ENCODE data around the gene COPS8. TPM values are rescaled to one million over a fixed set of nuclear protein-coding genes. Genes with fewer than 3 reads are reported as not detected.

The COPS8 gene
- total RNA-seq, 1 experiment from 2014 or later = 87.4 TPM

GRCh38 chr2:237136824-237137223 is 51.1 kb downstream of the COPS8 start:
- TF ChIP-seq CTCF (conservative IDR thresholded peaks at IDR 0.05; ENCODE audit: low read depth, low read length) (no peak), EZH2 (IDR thresholded peaks at IDR 0.05; ENCODE audit: borderline replicate concordance, low read depth, low read length, poor library complexity, severe bottlenecking) (no peak)
- POLR2A ChIA-PET (ENCODE audit: low non-redundant PET) = no interaction called here
- CTCF ChIA-PET = no interaction called here
- Histone ChIP-seq H3K27ac (ENCODE audit: low read depth, low read length, poor library complexity, severe bottlenecking) (no peak overlapping the region), H3K36me3 (ENCODE audit: insufficient read depth, low read length, poor library complexity, severe bottlenecking) (no peaks in the 10 kb centered on the region), H3K4me1 (ENCODE audit: insufficient read depth, low read length, poor library complexity, severe bottlenecking) (no peaks in the 10 kb centered on the region), H3K4me3 (ENCODE audit: low read depth, low read length, poor library complexity, severe bottlenecking) (no peak overlapping the region), H3K27me3 (replicated peaks; ENCODE audit: insufficient read depth, low read depth, low read length, poor library complexity) (no peaks in the 10 kb centered on the region), H3K9me3 (ENCODE audit: low read depth, low read length, poor library complexity, severe bottlenecking) (no peaks in the 10 kb centered on the region)
- DNase-seq (ENCODE audit: low spot score) = no peak
- BruUV-seq (replicated peaks) = no TSS peak
- intact Hi-C loops (cut with micrococcal nuclease; ENCODE audit: unreplicated experiment) = no loop called here

- DNase-seq (ENCODE audit: low spot score) = no peak
- BruUV-seq (replicated peaks) = no TSS peak
Observed at GRCh38 chr2:237137626-237138323, 52.1 kb downstream of the COPS8 start.

GRCh38 chr2:237139123-237139675 is 53.5 kb downstream of the COPS8 start:
- Histone ChIP-seq H3K4me3 (ENCODE audit: low read depth, low read length, poor library complexity, severe bottlenecking) (no peak overlapping the region), H3K27ac (ENCODE audit: low read depth, low read length, poor library complexity, severe bottlenecking) (no peak overlapping the region), H3K9me3 (ENCODE audit: low read depth, low read length, poor library complexity, severe bottlenecking) (no peaks in the 10 kb centered on the region), H3K4me1 (ENCODE audit: insufficient read depth, low read length, poor library complexity, severe bottlenecking) (no peaks in the 10 kb centered on the region), H3K36me3 (ENCODE audit: insufficient read depth, low read length, poor library complexity, severe bottlenecking) (no peaks in the 10 kb centered on the region), H3K27me3 (replicated peaks; ENCODE audit: insufficient read depth, low read depth, low read length, poor library complexity) (peaks cover 12% of the 10 kb centered on the region)
- no peak for TF ChIP-seq EZH2 (IDR thresholded peaks at IDR 0.05; ENCODE audit: borderline replicate concordance, low read depth, low read length, poor library complexity, severe bottlenecking)
- TF ChIP-seq CTCF (conservative IDR thresholded peaks at IDR 0.05; ENCODE audit: low read depth, low read length) = no peak
- ChIA-PET POLR2A (ENCODE audit: low non-redundant PET) (no interaction called here), CTCF (no interaction called here)
- DNase-seq (ENCODE audit: low spot score) = no peak
- no TSS peak for BruUV-seq (replicated peaks)
- intact Hi-C loops (cut with micrococcal nuclease; ENCODE audit: unreplicated experiment) = no loop called here

More at GRCh38 chr2:237137626-237138323, 52.1 kb downstream of the COPS8 start:
- Histone ChIP-seq H3K9me3 (ENCODE audit: low read depth, low read length, poor library complexity, severe bottlenecking) (no peaks in the 10 kb centered on the region), H3K4me1 (ENCODE audit: insufficient read depth, low read length, poor library complexity, severe bottlenecking) (no peaks in the 10 kb centered on the region), H3K36me3 (ENCODE audit: insufficient read depth, low read length, poor library complexity, severe bottlenecking) (no peaks in the 10 kb centered on the region), H3K4me3 (ENCODE audit: low read depth, low read length, poor library complexity, severe bottlenecking) (no peak overlapping the region), H3K27me3 (replicated peaks; ENCODE audit: insufficient read depth, low read depth, low read length, poor library complexity) (peaks cover 3% of the 10 kb centered on the region), H3K27ac (ENCODE audit: low read depth, low read length, poor library complexity, severe bottlenecking) (no peak overlapping the region)
- intact Hi-C loops (cut with micrococcal nuclease; ENCODE audit: unreplicated experiment) = no loop called here
- TF ChIP-seq EZH2 (IDR thresholded peaks at IDR 0.05; ENCODE audit: borderline replicate concordance, low read depth, low read length, poor library complexity, severe bottlenecking) (no peak), CTCF (conservative IDR thresholded peaks at IDR 0.05; ENCODE audit: low read depth, low read length) (no peak)
- POLR2A ChIA-PET (ENCODE audit: low non-redundant PET) = no interaction called here
- CTCF ChIA-PET = no interaction called here
